ENCODE data around the gene DYSF.
A peak's percentile ranks its signal among the peaks of the same experiment; 100 is the strongest.

DNA sequence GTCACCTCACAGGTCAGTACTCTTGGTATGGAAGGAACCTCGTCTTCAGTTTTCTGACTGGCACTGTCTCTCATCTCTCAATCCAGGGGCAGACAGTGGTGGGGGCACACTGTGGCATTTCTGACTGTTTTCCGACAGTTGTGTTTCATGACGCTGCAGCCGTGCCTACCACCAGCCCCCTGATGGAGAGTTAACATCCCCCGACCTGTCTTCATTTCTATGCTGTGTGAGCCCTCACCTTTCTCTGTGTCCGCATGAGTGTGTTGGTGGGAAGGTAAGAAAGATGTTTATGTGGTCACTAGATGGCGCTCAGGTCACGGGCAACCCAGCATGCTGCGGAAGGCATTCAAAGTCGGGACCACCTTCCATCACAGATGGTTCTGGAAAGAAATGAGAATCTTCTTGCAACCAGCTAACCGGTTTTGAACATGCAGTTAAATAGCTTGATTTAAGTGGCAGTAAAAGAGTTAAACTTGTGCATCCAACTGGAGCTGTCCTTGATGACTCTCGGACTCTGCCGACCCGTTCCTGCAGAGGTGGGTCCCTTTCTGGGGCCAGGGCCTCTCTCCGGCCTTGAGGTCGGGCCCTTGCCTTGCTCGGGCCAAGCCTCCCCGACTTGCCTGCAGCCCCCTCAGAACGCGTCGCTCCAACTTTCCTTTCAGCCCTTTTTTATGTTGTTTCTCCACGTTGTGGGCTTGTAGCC is 92.4 kb downstream of the DYSF start:
- TF ChIP-seq, protein P1, sequence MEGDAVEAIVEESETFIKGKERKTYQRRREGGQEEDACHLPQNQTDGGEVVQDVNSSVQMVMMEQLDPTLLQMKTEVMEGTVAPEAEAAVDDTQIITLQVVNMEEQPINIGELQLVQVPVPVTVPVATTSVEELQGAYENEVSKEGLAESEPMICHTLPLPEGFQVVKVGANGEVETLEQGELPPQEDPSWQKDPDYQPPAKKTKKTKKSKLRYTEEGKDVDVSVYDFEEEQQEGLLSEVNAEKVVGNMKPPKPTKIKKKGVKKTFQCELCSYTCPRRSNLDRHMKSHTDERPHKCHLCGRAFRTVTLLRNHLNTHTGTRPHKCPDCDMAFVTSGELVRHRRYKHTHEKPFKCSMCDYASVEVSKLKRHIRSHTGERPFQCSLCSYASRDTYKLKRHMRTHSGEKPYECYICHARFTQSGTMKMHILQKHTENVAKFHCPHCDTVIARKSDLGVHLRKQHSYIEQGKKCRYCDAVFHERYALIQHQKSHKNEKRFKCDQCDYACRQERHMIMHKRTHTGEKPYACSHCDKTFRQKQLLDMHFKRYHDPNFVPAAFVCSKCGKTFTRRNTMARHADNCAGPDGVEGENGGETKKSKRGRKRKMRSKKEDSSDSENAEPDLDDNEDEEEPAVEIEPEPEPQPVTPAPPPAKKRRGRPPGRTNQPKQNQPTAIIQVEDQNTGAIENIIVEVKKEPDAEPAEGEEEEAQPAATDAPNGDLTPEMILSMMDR (IDR thresholded peaks at IDR 0.05; ENCODE audit: poor library complexity, severe bottlenecking): peak; percentile 84
- TF ChIP-seq TAF1 (IDR thresholded peaks at IDR 0.05; ENCODE audit: low read depth) (no peak), SMC3 (conservative IDR thresholded peaks at IDR 0.05; ENCODE audit: poor library complexity) (peak; percentile 85), POLR2AphosphoS5 (IDR thresholded peaks at IDR 0.05) (no peak), RAD21 (conservative IDR thresholded peaks at IDR 0.05) (peak; percentile 90), EP300 (conservative IDR thresholded peaks at IDR 0.05; ENCODE audit: poor library complexity, severe bottlenecking) (no peak)
- TF ChIP-seq, protein P2, sequence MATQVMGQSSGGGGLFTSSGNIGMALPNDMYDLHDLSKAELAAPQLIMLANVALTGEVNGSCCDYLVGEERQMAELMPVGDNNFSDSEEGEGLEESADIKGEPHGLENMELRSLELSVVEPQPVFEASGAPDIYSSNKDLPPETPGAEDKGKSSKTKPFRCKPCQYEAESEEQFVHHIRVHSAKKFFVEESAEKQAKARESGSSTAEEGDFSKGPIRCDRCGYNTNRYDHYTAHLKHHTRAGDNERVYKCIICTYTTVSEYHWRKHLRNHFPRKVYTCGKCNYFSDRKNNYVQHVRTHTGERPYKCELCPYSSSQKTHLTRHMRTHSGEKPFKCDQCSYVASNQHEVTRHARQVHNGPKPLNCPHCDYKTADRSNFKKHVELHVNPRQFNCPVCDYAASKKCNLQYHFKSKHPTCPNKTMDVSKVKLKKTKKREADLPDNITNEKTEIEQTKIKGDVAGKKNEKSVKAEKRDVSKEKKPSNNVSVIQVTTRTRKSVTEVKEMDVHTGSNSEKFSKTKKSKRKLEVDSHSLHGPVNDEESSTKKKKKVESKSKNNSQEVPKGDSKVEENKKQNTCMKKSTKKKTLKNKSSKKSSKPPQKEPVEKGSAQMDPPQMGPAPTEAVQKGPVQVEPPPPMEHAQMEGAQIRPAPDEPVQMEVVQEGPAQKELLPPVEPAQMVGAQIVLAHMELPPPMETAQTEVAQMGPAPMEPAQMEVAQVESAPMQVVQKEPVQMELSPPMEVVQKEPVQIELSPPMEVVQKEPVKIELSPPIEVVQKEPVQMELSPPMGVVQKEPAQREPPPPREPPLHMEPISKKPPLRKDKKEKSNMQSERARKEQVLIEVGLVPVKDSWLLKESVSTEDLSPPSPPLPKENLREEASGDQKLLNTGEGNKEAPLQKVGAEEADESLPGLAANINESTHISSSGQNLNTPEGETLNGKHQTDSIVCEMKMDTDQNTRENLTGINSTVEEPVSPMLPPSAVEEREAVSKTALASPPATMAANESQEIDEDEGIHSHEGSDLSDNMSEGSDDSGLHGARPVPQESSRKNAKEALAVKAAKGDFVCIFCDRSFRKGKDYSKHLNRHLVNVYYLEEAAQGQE (IDR thresholded peaks at IDR 0.05; ENCODE audit: borderline replicate concordance): no peak

Measured in neural cell (in vitro differentiated cells).